Stimulated activated CD4-positive, alpha-beta T cell treated with anti-CD3 and anti-CD28 coated beads, Interleukin-12 subunit alpha, Interleukin-12 subunit beta, amount 100 ng/mL, for 24 hours (primary cell): Measurements from ENCODE around the gene S100A7A.

ENCODE experiments used
- DNase-seq, 2 experiments: peaks; one replicate each; pipeline ENCODE4 v3.0.0-alpha.2; 2020; ENCODE audit warnings: low read depth in 2 of 2

The S100A7A gene

DNA sequence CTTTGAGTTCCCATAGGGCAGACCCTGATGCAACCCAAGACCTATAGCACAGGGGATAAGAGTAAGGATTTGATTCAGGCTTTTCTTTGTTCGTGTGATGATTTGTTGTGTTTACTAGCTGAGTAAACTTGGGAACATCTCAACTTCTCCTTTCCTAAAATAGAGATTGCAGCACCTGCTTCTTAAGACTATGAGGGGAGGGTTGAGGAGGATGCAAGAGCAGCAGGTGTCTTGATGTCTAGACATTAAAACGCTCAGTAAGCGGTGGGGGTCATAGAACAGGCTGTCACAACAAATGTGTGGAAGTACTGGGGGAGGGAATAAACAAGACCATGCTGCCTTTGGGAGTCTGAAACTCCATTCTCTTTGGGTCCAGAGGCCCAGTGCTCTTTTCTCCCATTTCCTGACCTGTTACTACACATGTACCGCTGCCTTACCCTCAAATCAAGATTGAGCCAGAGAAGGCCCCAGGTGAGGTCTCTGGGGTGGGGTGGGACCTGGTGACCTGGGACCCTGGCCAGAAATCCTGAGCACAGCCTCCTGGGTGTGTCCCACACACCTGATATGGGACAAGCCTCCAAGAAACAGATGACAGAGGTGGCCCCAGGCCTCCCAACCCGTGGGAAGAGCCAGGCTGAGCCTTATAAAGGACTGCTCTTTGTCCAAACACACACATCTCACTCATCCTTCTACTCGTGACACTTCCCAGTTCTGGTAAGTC lies at the start of gene S100A7A:
TSS of gene S100A7A (plus strand) at position 671 of the 721 bp plus-strand sequence. CDS start 1,563 bp downstream, outside the sequence.
- DNase-seq = no peak

DNA sequence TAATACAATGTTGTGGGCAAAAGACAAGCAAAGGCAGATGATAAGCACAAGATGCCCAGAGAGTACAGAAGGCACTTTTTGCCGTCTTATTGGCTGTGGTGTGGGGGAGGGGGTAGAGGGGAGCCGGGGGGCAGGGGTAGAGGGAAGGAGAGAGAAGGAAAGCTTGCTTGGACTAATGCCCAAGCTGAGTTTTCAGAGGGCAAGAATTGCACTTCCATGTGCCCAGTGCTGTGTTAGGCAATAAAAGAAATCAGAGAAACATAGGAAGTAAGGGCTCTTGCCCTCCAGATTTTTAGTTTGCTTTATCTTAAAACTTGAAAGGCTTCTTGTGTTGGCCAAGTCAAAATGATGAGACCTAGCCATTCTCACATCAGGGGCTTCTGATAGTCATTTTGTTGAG lies 49.2 kb upstream of the S100A7A start:
- no peak for DNase-seq

DNA sequence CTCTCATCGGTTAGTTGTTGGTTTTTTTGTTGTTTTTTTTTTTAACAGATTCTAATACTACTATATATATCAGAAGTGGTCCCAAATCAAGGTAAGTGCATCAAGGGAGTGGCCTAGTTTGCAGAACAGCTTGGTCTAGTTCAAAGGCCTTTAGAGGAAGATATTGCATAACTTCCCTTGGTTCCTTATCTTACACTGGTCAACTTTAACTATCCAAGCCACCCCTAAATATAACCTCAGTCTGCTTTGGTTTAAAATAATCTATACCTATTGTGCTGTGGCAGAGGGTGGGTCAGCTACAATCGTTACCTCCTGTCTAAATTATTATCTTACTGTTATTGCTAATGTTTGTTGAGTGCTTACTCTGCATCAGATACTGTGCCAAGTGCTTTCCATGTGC lies 47.8 kb upstream of the S100A7A start:
- no peak for DNase-seq

DNA sequence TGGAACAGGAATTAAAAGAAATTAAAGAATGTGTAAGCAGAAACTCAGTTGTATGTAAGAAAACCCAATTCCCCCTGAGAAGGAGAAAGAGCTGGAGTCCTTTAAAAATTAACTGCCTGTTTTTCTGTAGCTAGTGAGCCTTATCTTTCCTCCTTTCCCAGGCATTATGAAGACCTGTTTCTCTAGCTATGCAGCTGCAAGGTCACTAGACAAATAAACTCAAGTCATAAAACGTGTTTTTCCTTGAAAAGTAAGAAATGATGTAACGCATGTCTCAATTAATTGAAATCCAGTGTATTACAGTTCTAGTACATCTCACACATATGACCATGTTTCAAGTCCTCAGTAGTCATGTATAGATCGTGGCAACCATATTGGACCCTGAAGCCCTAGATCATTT lies 46.2 kb upstream of the S100A7A start:
- no peak for DNase-seq

DNA sequence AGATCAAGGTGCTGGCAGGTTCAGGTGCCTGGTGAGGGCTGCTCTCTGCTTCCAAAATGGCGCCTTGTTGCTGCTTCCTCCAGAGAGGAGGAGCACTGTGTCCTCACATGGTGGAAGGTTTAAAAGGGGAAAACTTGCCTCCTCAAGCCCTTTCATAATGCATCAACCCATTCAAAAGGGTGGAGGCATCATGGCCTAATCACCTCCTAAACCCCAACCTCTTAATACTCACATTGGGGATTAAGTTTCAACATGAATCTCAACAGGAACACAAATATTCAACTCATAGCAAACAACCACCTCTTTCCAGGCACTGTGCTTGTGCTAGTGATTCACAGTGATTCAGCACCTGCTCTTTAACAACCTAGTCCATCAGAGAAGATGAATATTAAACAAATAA lies 45.1 kb upstream of the S100A7A start:
- DNase-seq = no peak

DNA sequence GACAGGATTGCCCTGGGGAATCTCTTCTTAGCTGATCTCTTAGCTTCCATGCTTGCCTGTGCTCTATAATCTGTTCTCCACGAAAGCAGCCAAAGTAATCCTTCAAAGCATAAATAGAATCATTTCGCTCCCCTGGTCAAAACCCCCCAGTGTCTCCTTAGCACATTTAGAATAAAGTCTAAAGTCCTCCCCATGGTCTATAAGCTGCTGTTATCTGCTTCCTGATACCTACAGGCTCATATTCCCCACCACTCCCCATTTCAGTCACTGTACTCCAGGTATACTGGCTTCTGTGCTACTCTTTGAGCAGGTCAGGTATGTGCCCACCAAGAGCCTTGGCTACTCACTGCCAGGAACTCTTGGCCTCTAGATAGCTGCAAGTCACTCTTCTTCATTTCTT lies 43.7 kb upstream of the S100A7A start:
- no peak for DNase-seq

DNA sequence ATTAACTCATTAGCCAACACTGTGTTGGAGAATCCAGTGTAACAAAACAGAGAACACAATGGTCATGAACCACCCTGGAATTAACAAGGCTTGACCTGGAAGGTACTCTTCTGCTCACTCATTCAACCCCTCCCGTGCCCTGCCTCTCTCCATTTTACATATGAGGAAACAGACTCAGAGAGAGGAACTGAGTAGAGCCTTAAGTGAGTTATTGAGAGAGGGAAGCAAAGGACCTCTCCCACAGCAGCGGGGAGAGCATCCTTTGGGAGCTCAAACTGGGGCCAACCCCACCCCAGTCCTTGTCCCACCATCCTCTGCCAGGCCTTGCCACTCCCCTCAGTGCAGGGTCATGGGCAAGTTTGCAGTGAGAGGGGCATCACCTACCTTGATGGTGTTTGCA lies 42.2 kb upstream of the S100A7A start:
- no peak for DNase-seq

DNA sequence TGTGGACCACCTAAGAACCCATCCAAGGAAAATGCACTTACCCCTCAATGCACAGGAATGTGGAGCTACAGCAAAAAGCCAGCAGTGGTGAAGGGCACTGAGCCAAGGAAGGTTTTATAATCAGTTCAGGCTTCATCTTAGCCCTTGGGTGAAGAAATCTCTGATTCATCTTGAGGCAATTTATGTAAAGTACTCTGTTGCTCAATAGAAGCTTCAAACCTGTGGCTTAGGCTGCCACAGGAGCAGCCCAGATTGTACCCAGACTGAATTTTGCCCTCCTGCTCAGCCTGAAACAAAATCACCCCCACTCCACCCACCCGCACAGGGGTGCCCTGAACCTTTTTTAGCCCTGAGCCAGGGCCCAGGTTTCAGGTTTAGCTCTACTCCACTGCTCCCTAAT lies 40.8 kb upstream of the S100A7A start, which contains the start of gene S100A12:
TSS of gene S100A12 (minus strand) at position 111 of the 400 bp plus-strand sequence. CDS start 1,029 bp downstream, outside the sequence.
- DNase-seq = no peak

DNA sequence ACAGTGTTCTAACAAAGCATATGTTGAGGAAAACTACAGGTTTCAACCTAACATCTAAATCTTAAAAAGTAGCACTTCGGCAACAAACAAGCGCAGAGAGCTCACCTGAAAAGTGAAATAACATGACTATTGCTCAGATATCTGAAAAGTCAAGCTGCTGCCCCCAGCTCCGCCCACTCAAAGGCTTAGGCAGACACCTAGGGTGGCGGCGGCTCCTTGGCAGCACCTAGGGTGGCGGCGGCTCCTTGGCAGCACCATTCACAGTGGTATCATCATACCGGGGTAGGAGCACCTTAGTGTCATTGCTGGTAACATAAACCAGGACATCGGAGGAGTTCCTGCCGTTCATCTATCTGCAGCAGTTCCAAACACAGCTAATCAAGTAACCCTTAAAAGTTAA lies 36.7 kb upstream of the S100A7A start:
- no peak for DNase-seq

DNA sequence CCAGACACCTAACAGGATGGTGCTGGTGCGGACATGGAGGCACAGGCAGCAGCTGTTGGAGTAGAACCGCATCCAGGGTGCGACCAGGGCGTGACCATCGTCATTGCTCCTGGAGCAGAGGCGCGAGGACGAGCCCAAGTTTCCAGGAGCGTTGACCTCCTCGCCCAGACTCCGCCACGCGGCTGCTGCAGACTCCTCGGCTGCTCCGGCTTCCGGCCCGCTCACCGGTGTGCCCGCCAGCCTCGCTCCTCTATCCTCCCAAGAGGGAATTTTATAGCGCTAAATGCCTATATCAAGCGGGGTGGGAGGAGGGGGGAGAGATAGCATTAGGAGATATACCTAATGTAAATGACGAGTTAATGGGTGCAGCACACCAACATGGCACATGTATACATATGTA lies 35.6 kb upstream of the S100A7A start:
- DNase-seq = no peak

DNA sequence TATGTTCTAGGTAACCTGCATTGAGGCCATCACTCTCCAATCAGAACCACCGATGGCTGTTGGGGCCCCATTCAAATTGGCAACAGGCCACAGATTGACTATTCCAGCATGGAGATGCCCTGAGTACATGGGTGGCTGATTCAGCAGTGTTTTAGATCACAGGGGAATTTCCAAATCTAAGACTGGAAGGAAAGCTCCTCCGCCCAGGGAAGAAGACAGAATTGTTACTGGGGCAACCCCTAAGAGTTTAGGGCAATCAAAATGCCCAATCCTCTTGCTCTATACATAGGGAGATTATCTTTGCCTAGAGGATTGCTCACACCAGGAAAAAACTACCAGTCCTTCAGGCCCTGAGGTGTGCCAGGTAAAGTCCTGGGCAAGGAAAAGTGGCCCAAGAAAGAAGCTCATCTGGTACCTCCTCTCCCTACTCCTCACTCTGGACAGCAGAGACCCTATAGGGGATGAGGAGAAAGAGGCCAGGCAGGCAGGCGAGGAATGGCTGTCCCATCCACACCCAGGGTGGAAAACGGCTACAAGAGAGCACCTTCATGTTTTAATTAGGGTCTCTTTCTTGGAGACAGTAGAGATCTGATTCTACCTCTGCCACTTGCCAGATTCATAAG lies 31.3 kb upstream of the S100A7A start:
- no peak for DNase-seq

DNA sequence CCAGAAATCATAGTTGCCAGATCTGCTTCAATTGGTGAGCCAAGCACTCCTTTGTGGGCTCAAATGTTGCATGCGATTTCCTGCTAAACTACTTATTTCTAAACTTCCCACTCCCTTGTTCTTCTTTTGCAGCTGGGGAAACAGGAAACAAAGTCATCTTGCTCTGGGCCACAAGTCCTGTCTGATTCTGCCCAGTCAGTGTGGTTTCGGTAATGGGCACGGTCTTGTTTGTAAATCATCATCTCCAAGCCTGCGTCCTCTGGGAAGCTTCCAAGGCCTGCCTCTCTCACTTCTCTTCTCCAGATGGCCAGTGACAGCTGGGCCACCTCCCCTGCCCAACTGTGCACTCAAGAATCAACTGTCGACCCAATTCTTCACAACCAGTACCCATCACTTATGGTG lies 29.8 kb upstream of the S100A7A start:
- no peak for DNase-seq

DNA sequence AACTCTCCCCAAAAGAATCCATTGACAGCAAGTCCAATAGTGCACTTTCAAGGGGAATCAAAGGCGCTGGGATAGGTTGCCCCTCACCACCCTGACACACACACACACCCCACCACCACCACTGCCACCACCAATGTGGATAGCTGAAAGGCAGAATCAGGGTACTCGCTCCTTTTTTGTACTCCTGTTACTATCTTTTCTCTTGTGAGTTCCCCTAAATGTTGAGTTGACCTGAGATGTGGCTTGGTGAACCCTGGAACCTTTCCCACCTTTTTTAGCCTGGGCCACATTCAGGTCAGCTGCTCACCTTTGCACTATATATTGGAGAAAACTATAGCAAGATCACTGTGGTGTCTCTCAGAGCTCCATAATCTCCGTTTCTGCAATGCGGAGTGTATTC lies 29.3 kb upstream of the S100A7A start:
- no peak for DNase-seq

DNA sequence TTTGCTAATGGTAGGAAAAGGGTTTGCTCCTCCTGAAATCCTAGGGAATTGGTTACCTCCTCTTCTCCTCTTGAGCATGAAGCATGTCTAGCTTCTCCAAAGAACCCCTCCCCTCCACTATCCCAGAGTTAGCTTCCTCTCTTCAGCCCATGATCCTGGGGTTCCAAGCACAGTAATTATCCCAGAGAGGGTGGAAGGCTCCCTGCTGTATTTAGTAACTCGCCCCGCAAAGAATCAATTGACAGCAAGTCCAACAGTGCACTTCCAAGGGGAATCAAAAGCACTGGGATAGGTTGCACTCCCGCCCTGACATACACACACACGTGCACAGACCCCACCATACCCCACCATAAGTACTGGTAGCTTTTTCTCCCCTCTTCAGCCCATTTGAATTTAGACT lies 28.5 kb upstream of the S100A7A start:
- no peak for DNase-seq

DNA sequence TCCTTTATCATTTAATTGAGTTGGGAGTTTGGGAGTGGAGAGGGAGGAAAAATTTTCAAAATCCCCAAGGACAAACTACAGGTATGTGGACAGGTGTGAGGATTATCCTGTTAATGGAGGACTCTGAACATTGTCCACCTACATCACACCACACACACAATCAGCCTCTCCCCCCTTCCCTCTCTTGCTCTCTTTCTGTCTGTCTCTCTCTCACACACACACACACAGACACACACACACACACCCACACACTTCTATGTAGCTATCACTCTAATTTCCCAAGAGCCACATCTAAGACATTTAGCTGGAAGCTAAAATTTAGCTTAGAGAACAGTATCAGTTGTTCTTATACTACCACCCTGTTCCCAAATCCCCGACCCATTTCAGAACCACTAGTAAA lies 26.9 kb upstream of the S100A7A start:
- DNase-seq = no peak

DNA sequence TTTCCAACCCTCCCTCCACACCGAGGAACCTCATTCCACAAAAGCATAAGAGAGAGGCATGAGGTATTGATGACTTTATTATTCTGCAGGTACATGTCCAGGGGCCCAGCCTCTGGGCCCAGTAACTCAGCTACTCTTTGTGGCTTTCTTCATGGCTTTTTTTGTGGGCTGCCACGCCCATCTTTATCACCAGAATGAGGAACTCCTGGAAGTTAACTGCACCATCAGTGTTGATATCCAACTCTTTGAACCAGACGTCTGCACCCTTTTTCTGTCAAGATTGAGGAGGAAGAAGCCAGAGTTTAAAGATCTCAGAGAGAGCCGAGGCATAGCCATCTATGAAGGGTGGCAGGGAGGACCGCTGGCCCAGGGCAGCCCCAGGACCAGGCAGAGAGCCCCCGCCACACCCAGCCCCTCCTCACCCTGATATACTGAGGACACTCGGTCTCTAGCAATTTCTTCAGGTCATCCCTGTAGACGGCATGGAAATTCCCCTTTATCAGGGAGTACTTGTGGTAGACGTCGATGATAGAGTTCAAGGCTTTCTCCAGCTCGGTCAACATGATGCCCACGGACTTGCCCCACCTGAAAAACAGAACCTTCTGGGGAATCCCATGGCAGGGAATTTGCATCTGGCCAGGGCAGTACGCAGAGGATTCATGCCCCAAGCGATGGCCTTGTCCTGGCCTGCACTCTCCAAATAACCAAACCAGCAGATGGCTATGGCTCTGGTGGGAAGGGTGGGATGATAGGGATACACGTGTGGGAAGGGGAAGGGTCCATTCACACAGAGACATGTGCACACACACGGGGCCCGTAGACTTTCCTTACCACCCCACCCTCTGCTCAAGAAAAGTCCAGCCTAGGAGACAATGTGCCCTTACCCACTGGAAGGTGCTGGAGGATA lies 26.1 kb upstream of the S100A7A start:
- no peak for DNase-seq

DNA sequence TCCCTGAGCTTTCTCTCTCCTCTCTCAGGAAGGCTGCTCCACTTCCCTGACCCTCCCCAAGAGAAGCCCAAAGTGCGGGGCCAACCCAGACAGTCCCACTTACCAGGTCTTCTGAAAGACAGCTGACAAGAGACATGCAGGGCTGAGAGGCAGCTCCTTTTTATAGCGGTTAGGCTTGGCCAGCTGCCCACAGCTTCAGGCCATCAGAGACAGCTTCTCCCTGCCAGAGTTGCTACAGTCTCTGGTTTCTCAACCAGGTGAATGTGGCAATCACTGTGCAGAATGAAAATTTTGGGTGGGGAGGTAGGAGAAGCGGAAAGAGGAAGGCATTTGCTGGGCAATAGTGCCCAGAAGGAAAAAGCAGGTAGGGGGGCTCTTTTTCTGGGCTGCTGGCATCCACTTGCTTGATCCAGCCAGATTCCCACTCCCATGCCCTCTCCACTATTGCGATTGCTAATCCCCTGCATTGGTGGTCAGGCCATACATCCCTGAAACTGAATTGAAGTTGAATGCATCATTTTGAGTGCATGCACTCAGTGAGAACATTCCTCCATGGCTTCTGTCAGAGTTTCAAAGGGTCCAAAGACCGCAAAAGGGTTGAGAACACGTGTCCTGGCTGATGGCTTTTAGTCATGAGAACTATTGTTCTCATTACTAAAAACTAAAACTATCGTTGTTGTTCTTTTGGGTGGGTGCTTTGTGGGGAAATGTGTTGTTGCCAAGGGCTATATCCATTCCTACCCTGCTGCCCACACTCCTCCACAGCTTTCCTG lies 25.2 kb upstream of the S100A7A start, which contains the start of gene S100A8:
TSS of gene S100A8 (minus strand) at position 136 of the 773 bp plus-strand sequence. CDS start 538 bp downstream, outside the sequence.
- no peak for DNase-seq

DNA sequence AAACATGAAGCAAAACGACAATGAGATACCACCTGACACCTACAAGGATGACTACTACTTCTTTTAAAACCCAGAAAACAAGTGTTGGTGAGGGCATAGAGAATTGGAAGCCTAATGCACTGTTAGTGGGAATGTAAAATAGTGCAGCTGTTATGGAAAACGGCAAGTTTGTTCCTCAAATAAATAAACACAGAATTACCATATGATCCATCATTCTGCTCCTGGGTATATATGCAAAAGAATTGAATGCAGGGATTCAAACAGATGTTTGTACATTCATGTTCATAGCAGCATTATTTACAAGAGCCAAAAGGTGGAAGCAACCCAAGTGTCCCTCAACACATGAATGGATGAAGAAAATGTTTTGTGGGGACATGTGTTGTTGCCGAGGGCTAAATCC lies 24.1 kb upstream of the S100A7A start:
- no peak for DNase-seq

DNA sequence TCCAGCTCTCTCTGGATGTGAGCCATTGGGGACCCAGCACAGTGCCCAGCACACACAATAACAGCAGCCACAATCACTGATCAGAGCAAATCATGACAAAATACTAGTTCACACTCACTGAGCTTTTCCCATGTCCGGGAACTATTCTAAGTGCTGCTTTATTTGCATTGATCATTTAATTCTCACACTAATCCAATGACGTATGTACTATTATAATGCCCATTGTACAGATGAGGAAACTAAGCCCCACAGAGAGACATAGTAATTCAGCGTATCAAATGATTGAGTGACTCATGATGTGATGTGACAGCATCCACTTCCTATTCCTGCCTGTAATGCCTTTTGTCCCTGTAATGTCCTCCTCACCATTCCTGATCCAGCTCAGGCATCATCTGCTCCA lies 23.5 kb upstream of the S100A7A start:
- DNase-seq = no peak

DNA sequence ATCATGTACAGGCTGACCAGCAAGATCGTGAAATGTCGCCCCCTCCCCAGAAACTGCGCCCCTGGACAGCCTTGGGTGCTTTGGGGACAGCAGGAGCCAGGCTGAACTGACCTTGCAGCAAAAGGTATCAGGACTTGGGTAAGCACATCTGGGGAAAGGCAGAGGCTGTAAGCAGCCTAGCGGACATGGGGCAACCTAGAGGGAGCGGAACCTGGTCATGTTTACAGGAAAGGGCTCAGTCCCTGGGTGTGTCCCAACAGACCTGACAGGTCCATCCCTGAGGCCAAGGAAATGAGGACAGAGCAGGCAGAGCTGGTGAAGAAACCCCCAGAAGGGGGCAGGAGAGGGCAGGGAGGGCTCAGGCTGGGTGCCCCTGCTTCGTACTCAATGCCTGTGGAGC lies 22.4 kb upstream of the S100A7A start:
- DNase-seq = no peak

DNA sequence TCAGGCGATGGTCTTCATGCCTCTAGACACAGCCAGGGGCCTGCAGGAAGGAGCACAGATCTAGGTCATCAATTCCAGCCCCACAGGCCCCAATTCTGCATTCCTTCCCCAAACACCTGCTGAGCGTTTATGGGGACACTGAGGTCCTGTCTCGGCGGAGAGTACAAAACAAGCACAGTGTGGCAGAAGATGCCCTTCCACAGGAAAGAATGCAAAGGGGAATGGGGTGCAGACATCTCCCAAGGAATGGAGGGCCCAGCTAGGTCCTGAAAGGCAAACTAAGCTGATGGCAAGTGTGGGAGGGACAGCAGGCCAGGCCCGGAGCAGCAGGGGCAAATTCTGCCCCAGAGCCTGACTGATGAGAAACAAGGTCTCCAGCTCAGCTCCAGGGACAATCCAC lies 21.9 kb upstream of the S100A7A start:
- DNase-seq = no peak
